Thymus (tissue), 11 donors: ENCODE measurements around the gene DPP6. TPM values are rescaled to one million over a fixed set of nuclear protein-coding genes. Genes with fewer than 3 reads are reported as not detected.

Source experiments
- DNase-seq, 9 donors: peaks; one replicate each; pipeline ENCODE4 v3.0.0-alpha.2; 2013; ENCODE audit warnings: low spot score in 9 of 9, low read depth in 6 of 9, missing footprints in 1 of 9
- H3K27ac ChIP-seq, 2 donors: one replicate each; pipeline ENCODE4 v1.5.1; 2013; ENCODE audit warnings: control low read depth in 1 of 2, low read depth in 1 of 2, low read length in 1 of 2, mild to moderate bottlenecking in 1 of 2, moderate library complexity in 1 of 2
- H3K27me3 ChIP-seq, 2 donors: one replicate each; pipeline ENCODE4 v1.5.1; 2013; ENCODE audit warnings: low read length in 1 of 2; ENCODE audit not compliant: control insufficient read depth in 2 of 2, insufficient read depth in 1 of 2
- H3K36me3 ChIP-seq, 2 donors: one replicate each; pipeline ENCODE4 v1.5.1; 2013; ENCODE audit warnings: low read length in 1 of 2, mild to moderate bottlenecking in 1 of 2, moderate library complexity in 1 of 2; ENCODE audit not compliant: control insufficient read depth in 2 of 2, insufficient read depth in 2 of 2
- H3K4me1 ChIP-seq, 2 donors: one replicate each; pipeline ENCODE4 v1.5.1; 2013; ENCODE audit warnings: low read length in 2 of 2; ENCODE audit not compliant: control insufficient read depth in 2 of 2, insufficient read depth in 2 of 2
- H3K4me3 ChIP-seq, 2 donors: one replicate each; pipeline ENCODE4 v1.5.1; 2013; ENCODE audit warnings: low read length in 2 of 2, control low read depth in 1 of 2, mild to moderate bottlenecking in 1 of 2
- H3K9me3 ChIP-seq, 2 donors: one replicate each; pipeline ENCODE4 v1.5.1; 2013; ENCODE audit warnings: low read length in 1 of 2, mild to moderate bottlenecking in 1 of 2; ENCODE audit not compliant: control insufficient read depth in 2 of 2, insufficient read depth in 1 of 2
- WGBS: extraction: QIAGEN DNeasy Blood & Tissue Kit; methylation state at CpG from one replicate; pipeline ENCODE4 v1.1.7; 2013; 5-methylcytosine and 5-hydroxymethylcytosine counted together
- polyA plus RNA-seq: library from polyadenylated mRNA; stranded (reverse); fragments of 200-250 nt; gene quantifications from one replicate; pipeline ENCODE4 v1.2.3, GENCODE V29; 2013
- total RNA-seq: library from RNA; stranded (reverse); fragments of 120-200 nt; gene quantifications from one replicate; pipeline ENCODE4 v1.2.4, GENCODE V29; 2013
- donor health status: healthy.

The DPP6 gene
- total and polyA plus RNA-seq, 2 donors: 0.75 to 4.5 TPM

GRCh38 chr7:154753226-154753625, 701.0 kb downstream of the DPP6 start:
- Histone ChIP-seq H3K4me1 (no peaks in the 10 kb centered on the region), H3K27me3 (no peaks in the 10 kb centered on the region), H3K4me3 (no peak overlapping the region), H3K36me3 (no peaks in the 10 kb centered on the region), H3K27ac (no peak overlapping the region), H3K9me3 (no peaks in the 10 kb centered on the region)
- 94% methylated on average over 12 of the region's 12 CpGs for WGBS
- no peak for DNase-seq

- H3K4me1 ChIP-seq: no peaks in the 10 kb centered on the region
- H3K27me3 ChIP-seq: no peaks in the 10 kb centered on the region
- no peak overlapping the region for H3K27ac ChIP-seq
- H3K4me3 ChIP-seq: no peak overlapping the region
- H3K9me3 ChIP-seq: no peaks in the 10 kb centered on the region
- no peak for DNase-seq
- 96% methylated on average over 13 of the region's 13 CpGs for WGBS
- no peaks in the 10 kb centered on the region for H3K36me3 ChIP-seq
These were observed 705.6 kb downstream of the DPP6 start for GRCh38 chr7:154757756-154758155.

GRCh38 chr7:154759989-154760388, 707.8 kb downstream of the DPP6 start:
- no peak for DNase-seq
- no peaks in the 10 kb centered on the region for H3K27me3 ChIP-seq
- no peaks in the 10 kb centered on the region for H3K4me1 ChIP-seq
- WGBS: 92% methylated on average over 6 of the region's 6 CpGs
- no peaks in the 10 kb centered on the region for H3K36me3 ChIP-seq
- no peak overlapping the region for H3K27ac ChIP-seq
- no peak overlapping the region for H3K4me3 ChIP-seq
- no peaks in the 10 kb centered on the region for H3K9me3 ChIP-seq

- H3K36me3 ChIP-seq: no peaks in the 10 kb centered on the region
- H3K27me3 ChIP-seq: no peaks in the 10 kb centered on the region
- no peaks in the 10 kb centered on the region for H3K9me3 ChIP-seq
- H3K27ac ChIP-seq: no peak overlapping the region
- no peak for DNase-seq
- 90% methylated on average over 1 of the region's 1 CpG for WGBS
- H3K4me3 ChIP-seq: no peak overlapping the region
- H3K4me1 ChIP-seq: no peaks in the 10 kb centered on the region
These were observed 712.9 kb downstream of the DPP6 start for GRCh38 chr7:154765118-154765517.

GRCh38 chr7:154767142-154767541, 714.9 kb downstream of the DPP6 start:
- 84% methylated on average over 10 of the region's 10 CpGs for WGBS
- no peak overlapping the region for H3K27ac ChIP-seq
- H3K4me3 ChIP-seq: no peak overlapping the region
- H3K9me3 ChIP-seq: peaks cover 0 to 2% of the 10 kb centered on the region in 2 donors
- H3K36me3 ChIP-seq: no peaks in the 10 kb centered on the region
- H3K27me3 ChIP-seq: no peaks in the 10 kb centered on the region
- DNase-seq: no peak
- H3K4me1 ChIP-seq: no peaks in the 10 kb centered on the region

- no peak overlapping the region for H3K27ac ChIP-seq
- WGBS: 91% methylated on average over 9 of the region's 9 CpGs
- H3K36me3 ChIP-seq: no peaks in the 10 kb centered on the region
- DNase-seq: no peak
- no peaks in the 10 kb centered on the region for H3K27me3 ChIP-seq
- H3K4me1 ChIP-seq: no peaks in the 10 kb centered on the region
- H3K9me3 ChIP-seq: peaks cover 0 to 2% of the 10 kb centered on the region in 2 donors
- H3K4me3 ChIP-seq: no peak overlapping the region
These were observed 715.7 kb downstream of the DPP6 start for GRCh38 chr7:154767821-154768415.

GRCh38 chr7:154769001-154769400, 716.8 kb downstream of the DPP6 start:
- no peak for DNase-seq
- H3K27ac ChIP-seq: no peak overlapping the region
- no peaks in the 10 kb centered on the region for H3K36me3 ChIP-seq
- H3K27me3 ChIP-seq: no peaks in the 10 kb centered on the region
- WGBS: 64% methylated on average over 4 of the region's 4 CpGs
- no peaks in the 10 kb centered on the region for H3K4me1 ChIP-seq
- H3K9me3 ChIP-seq: peaks cover 0 to 2% of the 10 kb centered on the region in 2 donors
- H3K4me3 ChIP-seq: no peak overlapping the region

GRCh38 chr7:154769527-154769926, 717.3 kb downstream of the DPP6 start:
- 97% methylated on average over 7 of the region's 7 CpGs for WGBS
- DNase-seq: no peak

GRCh38 chr7:154770361-154770760, 718.2 kb downstream of the DPP6 start:
- H3K27ac ChIP-seq: no peak overlapping the region
- peaks cover 0 to 2% of the 10 kb centered on the region in 2 donors for H3K9me3 ChIP-seq
- no peak overlapping the region for H3K4me3 ChIP-seq
- WGBS: 81% methylated on average over 2 of the region's 2 CpGs
- H3K4me1 ChIP-seq: no peaks in the 10 kb centered on the region
- DNase-seq: no peak
- H3K27me3 ChIP-seq: no peaks in the 10 kb centered on the region
- no peaks in the 10 kb centered on the region for H3K36me3 ChIP-seq

More at GRCh38 chr7:154769527-154769926, 717.3 kb downstream of the DPP6 start:
- H3K36me3 ChIP-seq: no peaks in the 10 kb centered on the region
- peaks cover 0 to 2% of the 10 kb centered on the region in 2 donors for H3K9me3 ChIP-seq
- no peak overlapping the region for H3K27ac ChIP-seq
- no peaks in the 10 kb centered on the region for H3K4me1 ChIP-seq
- H3K27me3 ChIP-seq: no peaks in the 10 kb centered on the region
- H3K4me3 ChIP-seq: no peak overlapping the region
